HEK293 (cell line): ENCODE data around the gene SMC4.

ENCODE experiments used
- CTCF ChIA-PET: fragments of 350-600 bp; formaldehyde crosslinking; extraction: SDS; loops from one replicate; lab custom pipeline; 2021; ENCODE audit warnings: antibody characterized with exemption; lab: Yijun Ruan, JAX
- POLR2A ChIA-PET: fragments of 300-600 bp; formaldehyde crosslinking; extraction: SDS; loops from one replicate; lab custom pipeline; 2020; ENCODE audit warnings: antibody characterized with exemption, inconsistent platforms; lab: Yijun Ruan, JAX
- H3K27ac ChIP-seq: fragments of 200-500 bp; sonication (Bioruptor generic); 2 replicates; pipeline ENCODE4 v1.5.1; 2014; ENCODE audit warnings: low read depth, low read length, control low read depth, inconsistent platforms; ENCODE audit errors: extremely low read depth
- H3K36me3 ChIP-seq, 2 experiments: fragments of 200-500 bp in 1 of 2; sonication (Bioruptor generic) in 1 of 2; 1 replicate in 1 of 2; 2 replicates in 1 of 2; pipeline ENCODE4 v1.5.1; 2014 to 2017; ENCODE audit warnings: inconsistent platforms in 2 of 2, low read length in 2 of 2; ENCODE audit not compliant: control insufficient read depth in 2 of 2, insufficient read depth in 1 of 2
- H3K4me1 ChIP-seq: fragments of 200-500 bp; sonication (Bioruptor generic); 2 replicates; pipeline ENCODE4 v1.5.1; 2014; ENCODE audit warnings: mild to moderate bottlenecking, low read length, inconsistent platforms; ENCODE audit not compliant: control insufficient read depth, insufficient read depth
- H3K4me3 ChIP-seq: 2 replicates; pipeline ENCODE4 v1.5.1; 2011; ENCODE audit warnings: low read depth, mild to moderate bottlenecking, control low read depth, low read length, moderate library complexity
- H3K9me3 ChIP-seq: fragments of 200-500 bp; sonication (Bioruptor generic); 2 replicates; pipeline ENCODE4 v1.5.1; 2014; ENCODE audit warnings: low read depth, low read length, inconsistent platforms; ENCODE audit not compliant: control insufficient read depth, insufficient read depth
- CTCF ChIP-seq: fragments of 450-650 bp; formaldehyde crosslinking; IDR thresholded peaks from 2 replicates; pipeline ENCODE4 v1.5.1; 2016; ENCODE audit warnings: missing biosample characterization, missing genetic modification characterization
- FEZF1 ChIP-seq: fragments of 450-650 bp; formaldehyde crosslinking; IDR thresholded peaks from 2 replicates; pipeline ENCODE4 v1.5.1; 2016; ENCODE audit warnings: missing biosample characterization, missing genetic modification characterization
- GLIS2 ChIP-seq: fragments of 450-650 bp; formaldehyde crosslinking; IDR thresholded peaks from 2 replicates; pipeline ENCODE4 v1.5.1; 2016; ENCODE audit warnings: missing biosample characterization, missing genetic modification characterization
- KLF8 ChIP-seq: fragments of 450-650 bp; formaldehyde crosslinking; IDR thresholded peaks from 2 replicates; pipeline ENCODE4 v1.5.1; 2016; ENCODE audit warnings: missing biosample characterization, missing genetic modification characterization
- KLF9 ChIP-seq: fragments of 450-650 bp; formaldehyde crosslinking; IDR thresholded peaks from 2 replicates; pipeline ENCODE4 v1.5.1; 2016; ENCODE audit warnings: missing biosample characterization, missing genetic modification characterization, low read depth
- MYNN ChIP-seq: fragments of 450-650 bp; formaldehyde crosslinking; IDR thresholded peaks from 2 replicates; pipeline ENCODE4 v1.5.1; 2016; ENCODE audit warnings: missing biosample characterization, missing genetic modification characterization, borderline replicate concordance
- PRDM10 ChIP-seq: fragments of 450-650 bp; formaldehyde crosslinking; IDR thresholded peaks from 2 replicates; pipeline ENCODE4 v1.5.1; 2016; ENCODE audit warnings: missing biosample characterization, missing genetic modification characterization
- SALL2 ChIP-seq: fragments of 450-650 bp; formaldehyde crosslinking; IDR thresholded peaks from 2 replicates; pipeline ENCODE4 v1.5.0; 2017; ENCODE audit warnings: missing biosample characterization, mild to moderate bottlenecking, missing genetic modification characterization, borderline replicate concordance
- SP3 ChIP-seq: fragments of 450-650 bp; formaldehyde crosslinking; IDR thresholded peaks from 2 replicates; pipeline ENCODE4 v1.5.1; 2016; ENCODE audit warnings: missing biosample characterization, missing genetic modification characterization
- SP7 ChIP-seq: fragments of 450-650 bp; formaldehyde crosslinking; IDR thresholded peaks from 2 replicates; pipeline ENCODE4 v1.5.1; 2016; ENCODE audit warnings: missing biosample characterization, missing genetic modification characterization
- TRIM28 ChIP-seq: IDR thresholded peaks from 2 replicates; pipeline ENCODE4 v1.6.1; 2011; ENCODE audit warnings: low read length, control low read depth, borderline replicate concordance
- WT1 ChIP-seq: fragments of 450-650 bp; formaldehyde crosslinking; IDR thresholded peaks from 2 replicates; pipeline ENCODE4 v1.5.1; 2016; ENCODE audit warnings: missing biosample characterization, missing genetic modification characterization
- ZBTB17 ChIP-seq: fragments of 450-650 bp; formaldehyde crosslinking; IDR thresholded peaks from 2 replicates; pipeline ENCODE4 v1.5.1; 2016; ENCODE audit warnings: missing biosample characterization, missing genetic modification characterization
- ZBTB7A ChIP-seq: fragments of 450-650 bp; formaldehyde crosslinking; IDR thresholded peaks from 2 replicates; pipeline ENCODE4 v1.5.1; 2016; ENCODE audit warnings: low read depth, missing biosample characterization, missing genetic modification characterization
- ZFHX2 ChIP-seq: fragments of 450-650 bp; formaldehyde crosslinking; conservative IDR thresholded peaks from 2 replicates; pipeline ENCODE4 v1.5.1; 2016; ENCODE audit warnings: missing biosample characterization, missing genetic modification characterization
- ZFP3 ChIP-seq: fragments of 450-650 bp; formaldehyde crosslinking; IDR thresholded peaks from 2 replicates; pipeline ENCODE4 v1.5.1; 2016; ENCODE audit warnings: low read depth, missing biosample characterization, missing genetic modification characterization
- ZNF214 ChIP-seq: fragments of 450-650 bp; formaldehyde crosslinking; IDR thresholded peaks from 2 replicates; pipeline ENCODE4 v1.5.1; 2017; ENCODE audit warnings: missing biosample characterization, mild to moderate bottlenecking, missing genetic modification characterization, borderline replicate concordance
- ZNF248 ChIP-seq: fragments of 450-650 bp; formaldehyde crosslinking; IDR thresholded peaks from 2 replicates; pipeline ENCODE4 v1.5.1; 2017; ENCODE audit warnings: missing biosample characterization, missing genetic modification characterization
- ZNF311 ChIP-seq: fragments of 450-650 bp; formaldehyde crosslinking; IDR thresholded peaks from 2 replicates; pipeline ENCODE4 v1.5.1; 2017; ENCODE audit warnings: missing biosample characterization, missing genetic modification characterization, borderline replicate concordance
- ZNF366 ChIP-seq: fragments of 450-650 bp; formaldehyde crosslinking; conservative IDR thresholded peaks from 2 replicates; pipeline ENCODE4 v1.5.1; 2016; ENCODE audit warnings: missing biosample characterization, missing genetic modification characterization
- ZNF624 ChIP-seq: fragments of 450-650 bp; formaldehyde crosslinking; IDR thresholded peaks from 2 replicates; pipeline ENCODE4 v1.5.1; 2017; ENCODE audit warnings: missing biosample characterization, missing genetic modification characterization
- ZNF629 ChIP-seq: fragments of 450-650 bp; formaldehyde crosslinking; IDR thresholded peaks from 2 replicates; pipeline ENCODE4 v1.5.1; 2017; ENCODE audit warnings: missing biosample characterization, missing genetic modification characterization
- ZNF660 ChIP-seq: fragments of 450-650 bp; IDR thresholded peaks from 2 replicates; pipeline ENCODE4 v1.5.1; 2018; ENCODE audit warnings: missing biosample characterization, mild to moderate bottlenecking, missing genetic modification characterization
- ZNF664 ChIP-seq: fragments of 450-650 bp; formaldehyde crosslinking; IDR thresholded peaks from 2 replicates; pipeline ENCODE4 v1.5.1; 2016; ENCODE audit warnings: missing biosample characterization, missing genetic modification characterization
- ZNF677 ChIP-seq: fragments of 450-650 bp; IDR thresholded peaks from 2 replicates; pipeline ENCODE4 v1.5.0; 2018; ENCODE audit warnings: missing biosample characterization, mild to moderate bottlenecking, missing genetic modification characterization, moderate library complexity
- ZNF692 ChIP-seq: fragments of 450-650 bp; formaldehyde crosslinking; IDR thresholded peaks from 2 replicates; pipeline ENCODE4 v1.5.1; 2016; ENCODE audit warnings: missing biosample characterization, missing genetic modification characterization
- ZNF837 ChIP-seq: fragments of 450-650 bp; formaldehyde crosslinking; IDR thresholded peaks from 2 replicates; pipeline ENCODE4 v1.5.1; 2016; ENCODE audit warnings: missing biosample characterization, missing genetic modification characterization
- ZNF843 ChIP-seq: fragments of 450-650 bp; formaldehyde crosslinking; IDR thresholded peaks from 2 replicates; pipeline ENCODE4 v1.5.1; 2016; ENCODE audit warnings: missing biosample characterization, missing genetic modification characterization
- ZSCAN23 ChIP-seq: fragments of 450-650 bp; formaldehyde crosslinking; IDR thresholded peaks from 2 replicates; pipeline ENCODE4 v1.5.1; 2016; ENCODE audit warnings: missing biosample characterization, missing genetic modification characterization
- ZSCAN5A ChIP-seq: fragments of 450-650 bp; formaldehyde crosslinking; IDR thresholded peaks from 2 replicates; pipeline ENCODE4 v1.5.1; 2016; ENCODE audit warnings: missing biosample characterization, missing genetic modification characterization

SMC4 gene

GRCh38 chr3:160448845-160449635 lies 49.6 kb downstream of the SMC4 start:
- no peaks in the 10 kb centered on the region for H3K4me1 ChIP-seq
- H3K9me3 ChIP-seq, result no peaks in the 10 kb centered on the region
- POLR2A ChIA-PET, result interaction anchor here (0.6 to 3.0 kb wide), 16 partner anchors 9 to 772 kb away, joined by 3 to 22 read pairs (median 4); partner anchors contain the start of genes KPNA4, NMD3 and SMC4
- peak overlapping the region; percentile 85 for H3K27ac ChIP-seq
- H3K36me3 ChIP-seq, result peaks cover 0 to 19% of the 10 kb centered on the region in 2 experiments; a peak in 2 of 3 replicates
- CTCF ChIA-PET, result interaction anchor here (0.7 to 1.2 kb wide), 2 partner anchors 34 to 73 kb away, joined by 3 read pairs; no protein-coding TSS in a partner anchor
- peak overlapping the region; percentile 97 for H3K4me3 ChIP-seq
- no peak; the same call in 1 of the 2 replicates for TF ChIP-seq WT1
- TF ChIP-seq SALL2 (tag by site-specific recombination), result no peak
- no peak for TF ChIP-seq MYNN (tag by site-specific recombination)
- TF ChIP-seq ZNF624 (tag by site-specific recombination), result no peak
- no peak for TF ChIP-seq ZNF837
- peak; percentile 77; the same call in 1 of the 2 replicates for TF ChIP-seq CTCF (tag by site-specific recombination)
- TF ChIP-seq FEZF1 (tag by site-specific recombination), result no peak
- TF ChIP-seq ZNF214 (tag by site-specific recombination), result no peak
- TF ChIP-seq ZNF692 (tag by site-specific recombination), result peak; percentile 46; the same call in 1 of the 2 replicates
- TF ChIP-seq ZNF629 (tag by site-specific recombination), result no peak
- TF ChIP-seq PRDM10, result no peak
- TF ChIP-seq KLF8, result 0 out of 2 replicates have a peak, but pooled peaks have one; percentile 72
- no peak for TF ChIP-seq SP3 (tag by site-specific recombination)
- TF ChIP-seq SP7 (tag by site-specific recombination), result no peak; the same call in 1 of the 2 replicates
- TF ChIP-seq ZNF311 (tag by site-specific recombination), result no peak
- TF ChIP-seq ZNF677 (tag by site-specific recombination), result no peak
- TF ChIP-seq ZFP3 (tag by site-specific recombination), result no peak
- peak; percentile 76; the same call in 1 of the 2 replicates for TF ChIP-seq ZBTB17 (tag by site-specific recombination)
- TF ChIP-seq ZFHX2, result peak; percentile 22
- TF ChIP-seq ZNF843 (tag by site-specific recombination), result peak; percentile 14; the same call in 1 of the 2 replicates
- TF ChIP-seq KLF9, result peak; percentile 86
- TF ChIP-seq ZNF366 (tag by site-specific recombination), result peak; percentile 61; the same call in 1 of the 2 replicates
- no peak for TF ChIP-seq ZSCAN23 (tag by site-specific recombination)
- peak; percentile 100 for TF ChIP-seq ZNF664 (tag by site-specific recombination)
- TF ChIP-seq ZSCAN5A, result 0 out of 2 replicates have a peak, but pooled peaks have one; percentile 43
- TF ChIP-seq ZNF248 (tag by site-specific recombination), result no peak
- TF ChIP-seq TRIM28, result 0 out of 2 replicates have a peak, but pooled peaks have one; percentile 60
- TF ChIP-seq ZNF660 (tag by site-specific recombination), result no peak
- TF ChIP-seq GLIS2 (tag by site-specific recombination), result peak; percentile 62
- 0 out of 2 replicates have a peak, but pooled peaks have one; percentile 38 for TF ChIP-seq ZBTB7A (tag by site-specific recombination)
